Erythroblast (primary cell): Measurements from ENCODE around the gene VWC2.

Experiments
- GATA1 ChIP-seq: IDR thresholded peaks from 2 replicates; pipeline ENCODE4 v1.6.1; 2011; ENCODE audit warnings: low read depth, mild to moderate bottlenecking, control low read depth, low read length, moderate library complexity
- POLR2A ChIP-seq: IDR thresholded peaks from 2 replicates; pipeline ENCODE4 v1.6.1; 2011; ENCODE audit warnings: mild to moderate bottlenecking, low read length

DNA sequence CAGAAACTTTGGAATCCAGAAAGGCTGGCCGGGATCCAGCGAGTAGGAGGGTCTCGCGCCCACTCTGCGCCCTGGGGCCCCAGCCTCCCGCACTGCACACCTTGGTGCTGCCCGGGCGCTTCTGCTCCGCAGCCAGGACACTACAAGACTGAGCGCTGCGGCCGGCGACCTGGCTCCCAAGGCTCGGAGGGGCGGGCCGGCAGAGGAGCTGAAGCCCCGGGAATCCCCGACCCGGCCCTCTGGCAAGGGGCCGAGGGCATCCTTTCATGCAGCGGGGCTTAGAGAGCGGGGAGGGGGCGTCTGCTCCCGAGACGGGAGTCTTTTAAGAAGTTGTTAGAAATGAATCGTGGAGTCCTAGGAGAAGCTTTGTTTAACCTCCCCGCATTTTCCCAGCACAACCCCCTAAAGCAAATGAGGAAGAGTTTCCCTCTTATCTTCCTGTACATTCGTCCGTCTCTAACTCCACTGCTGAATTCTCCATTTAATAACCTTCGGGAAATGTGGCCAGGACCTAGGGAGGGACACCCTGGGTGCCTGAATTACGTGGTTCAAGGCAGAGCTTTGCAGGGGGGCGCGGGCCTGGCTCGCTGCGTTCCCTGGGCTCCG lies 1.1 kb downstream of the VWC2 start:
- TF ChIP-seq POLR2A (no peak), GATA1 (no peak)
